GM19468 (cell line): Measurements from ENCODE around the gene SCARB1.

Experiments
- ATAC-seq: cut with Tn5 transposase; IDR thresholded peaks from one replicate; pipeline ENCODE4 v1.9.1; 2021; ENCODE audit warnings: mild to moderate bottlenecking, moderate library complexity, moderate number of reproducible peaks; ENCODE audit not compliant: unreplicated experiment; ENCODE audit errors: extremely low read depth

The SCARB1 gene

DNA sequence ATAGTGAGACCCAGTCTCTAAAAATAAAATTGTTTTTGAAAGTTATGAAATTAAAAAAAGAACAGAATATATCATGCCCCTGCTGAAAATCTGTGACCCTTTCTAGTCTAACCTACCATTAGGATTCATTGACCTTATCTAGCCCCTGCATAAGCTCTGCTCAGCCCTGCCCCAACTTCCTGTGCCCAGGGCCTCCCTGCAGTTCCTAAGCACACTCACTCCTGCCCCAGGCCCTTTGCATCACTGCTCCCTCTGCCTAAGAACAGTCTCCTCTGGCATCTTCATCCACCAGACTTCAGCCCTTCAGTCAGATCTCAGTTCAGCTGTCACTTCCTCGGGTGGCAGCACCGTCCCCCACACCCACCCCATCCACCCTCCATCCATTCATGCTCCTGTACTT is 55.4 kb downstream of the SCARB1 start:
- ATAC-seq, result no peak

DNA sequence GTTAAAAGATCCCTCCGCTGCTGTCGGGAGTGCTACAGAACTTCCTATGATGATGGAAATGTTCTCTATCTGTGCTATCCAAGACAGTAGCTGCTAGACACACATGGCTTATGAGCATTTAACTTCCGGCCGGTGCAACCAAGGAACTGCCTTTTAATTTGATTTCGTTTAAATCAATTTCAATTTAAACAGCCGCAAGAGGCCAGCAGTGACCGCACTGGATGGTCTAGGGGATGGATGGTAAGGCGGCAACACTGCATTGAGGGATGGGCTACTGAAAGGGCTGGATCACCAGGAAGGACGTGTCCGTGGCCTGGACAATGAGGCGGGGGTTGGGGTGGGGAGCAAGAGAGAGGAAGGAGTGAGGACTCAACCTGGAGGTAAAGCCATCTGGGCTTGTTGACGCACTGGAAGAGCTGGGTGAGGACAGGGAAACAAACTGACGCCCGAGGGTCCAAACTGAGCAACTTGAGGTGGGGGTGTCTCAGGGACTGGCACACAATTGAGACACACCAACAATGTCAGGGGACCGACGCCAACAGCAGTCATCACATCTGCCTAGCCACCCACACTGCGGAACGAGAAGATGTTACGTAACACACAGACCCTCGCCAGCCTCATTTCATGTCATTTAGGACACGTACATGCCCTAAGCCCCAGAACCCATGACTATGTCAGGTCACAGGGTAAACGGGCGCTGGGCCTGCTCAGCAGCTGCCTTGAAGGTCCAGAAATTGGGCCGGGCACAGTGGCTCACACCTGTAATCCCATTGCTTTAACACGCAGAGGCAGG is 57.6 kb downstream of the SCARB1 start:
- no peak for ATAC-seq

GRCh38 chr12:124805050-124805449 is 58.6 kb downstream of the SCARB1 start:
- ATAC-seq, result no peak

DNA sequence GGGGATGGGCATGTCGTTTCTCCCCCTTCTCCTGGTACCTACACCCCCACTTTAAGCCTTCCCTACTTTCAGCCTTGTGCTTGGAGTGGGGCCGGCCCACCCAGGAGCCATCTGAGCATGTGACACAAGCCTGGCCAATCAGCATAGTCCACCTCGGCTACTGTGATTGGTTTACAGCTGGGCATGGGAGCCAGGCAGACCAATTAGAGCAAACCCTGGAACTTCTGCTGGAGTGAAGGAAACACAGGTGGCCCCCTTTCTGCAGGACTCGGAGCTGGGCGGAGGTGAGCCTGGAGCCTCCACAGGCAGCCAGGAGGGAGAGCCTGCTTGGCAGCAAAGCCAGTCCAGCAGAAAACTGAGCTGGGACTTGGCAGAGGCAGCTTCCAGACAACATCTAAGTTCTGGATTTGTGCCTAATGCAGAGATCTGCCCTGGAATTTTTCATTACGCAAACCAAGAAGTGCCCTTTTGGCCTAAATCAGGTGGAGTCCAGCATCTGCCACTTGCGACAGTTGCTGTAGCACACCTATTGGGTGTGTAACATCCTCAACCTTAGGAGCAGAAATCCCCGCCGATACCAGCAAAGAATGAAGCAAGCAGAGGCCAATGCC is 59.5 kb downstream of the SCARB1 start:
- no peak for ATAC-seq

DNA sequence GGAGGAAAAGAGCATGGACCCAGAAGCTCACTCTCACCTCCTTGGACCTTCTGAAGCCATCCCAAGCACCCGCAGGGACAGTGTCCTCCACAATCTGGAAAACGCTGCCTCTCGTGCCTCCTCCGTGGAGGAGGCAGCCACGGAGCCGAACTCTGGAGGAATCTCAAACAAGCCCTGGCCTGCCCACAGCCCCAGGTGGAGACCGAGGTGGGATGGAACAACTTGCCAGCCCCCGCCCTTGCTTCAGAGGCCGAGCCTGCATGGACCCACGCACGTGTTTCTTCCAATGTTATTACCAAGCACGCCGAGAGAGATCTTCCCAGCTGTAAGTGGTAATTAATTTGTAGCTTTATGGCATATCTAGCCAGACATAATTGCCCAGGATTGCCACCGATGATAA is 61.3 kb downstream of the SCARB1 start:
- ATAC-seq, result no peak

DNA sequence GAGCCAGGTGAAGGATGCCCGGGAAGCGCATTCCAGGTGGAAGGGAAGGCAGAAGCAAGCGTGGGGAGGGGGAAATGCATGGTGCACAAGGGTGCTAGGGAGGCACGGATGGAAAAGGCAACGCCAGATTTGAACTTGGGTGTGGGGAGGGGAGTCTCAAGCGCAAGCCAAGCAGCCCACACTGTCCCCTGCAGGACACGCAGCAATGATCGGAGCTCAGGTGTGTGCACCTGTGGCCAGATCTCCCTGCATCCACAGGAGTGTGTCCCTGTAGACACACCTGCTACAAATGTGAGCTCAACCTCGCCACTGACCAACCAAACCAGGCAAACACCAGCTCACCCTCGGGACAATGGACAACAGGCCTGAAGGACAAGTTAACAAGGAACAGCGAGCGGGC is 63.2 kb downstream of the SCARB1 start:
- ATAC-seq, result no peak

- ATAC-seq, result no peak
Observed at GRCh38 chr12:124797321-124797720, 66.3 kb downstream of the SCARB1 start.

- no peak for ATAC-seq
Observed at GRCh38 chr12:124796303-124796960, 67.2 kb downstream of the SCARB1 start.

DNA sequence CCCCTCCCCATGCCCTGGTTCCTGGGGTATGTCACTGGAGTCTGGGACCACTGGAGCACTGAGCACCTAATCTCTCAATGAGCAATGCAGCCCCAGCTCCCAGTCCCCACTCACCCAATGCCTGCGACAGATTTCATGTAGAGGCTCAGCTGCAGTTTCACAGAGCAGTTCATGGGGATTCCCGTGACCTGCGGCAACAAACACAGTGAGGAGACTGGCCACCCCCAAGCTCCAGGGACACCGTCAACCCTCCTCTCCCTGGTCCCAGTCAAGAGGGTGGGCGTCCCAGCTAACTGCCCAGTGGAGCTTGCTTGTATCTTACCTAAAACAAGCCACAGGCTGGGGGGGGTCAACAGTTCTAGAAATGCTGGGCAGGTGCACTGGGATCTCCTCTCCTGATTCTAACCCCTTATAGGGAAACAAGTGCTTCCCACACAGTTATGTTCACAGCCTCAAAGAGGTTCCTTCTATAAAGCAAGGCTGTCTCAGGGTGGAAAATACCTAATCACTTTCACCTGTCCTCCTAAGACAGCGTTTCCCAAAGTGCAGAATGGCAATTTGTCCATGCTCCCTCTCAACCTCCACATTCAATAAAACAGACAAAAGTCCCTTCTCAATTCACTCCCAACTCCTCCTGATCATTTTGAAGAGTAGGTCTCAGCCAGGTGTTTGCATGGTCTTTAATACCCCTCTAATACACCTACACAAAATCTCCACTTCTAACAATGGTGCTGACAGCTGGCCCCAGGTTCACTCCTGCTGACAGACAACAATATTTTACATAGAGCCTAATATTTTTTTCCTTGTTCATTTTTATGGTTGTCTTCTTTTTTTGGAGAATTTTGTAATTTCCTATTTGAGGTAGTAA is 68.3 kb downstream of the SCARB1 start:
- no peak for ATAC-seq

- no peak for ATAC-seq
Observed at GRCh38 chr12:124792961-124793441, 70.7 kb downstream of the SCARB1 start.

- no peak for ATAC-seq
Observed at GRCh38 chr12:124792156-124792555, 71.5 kb downstream of the SCARB1 start.

DNA sequence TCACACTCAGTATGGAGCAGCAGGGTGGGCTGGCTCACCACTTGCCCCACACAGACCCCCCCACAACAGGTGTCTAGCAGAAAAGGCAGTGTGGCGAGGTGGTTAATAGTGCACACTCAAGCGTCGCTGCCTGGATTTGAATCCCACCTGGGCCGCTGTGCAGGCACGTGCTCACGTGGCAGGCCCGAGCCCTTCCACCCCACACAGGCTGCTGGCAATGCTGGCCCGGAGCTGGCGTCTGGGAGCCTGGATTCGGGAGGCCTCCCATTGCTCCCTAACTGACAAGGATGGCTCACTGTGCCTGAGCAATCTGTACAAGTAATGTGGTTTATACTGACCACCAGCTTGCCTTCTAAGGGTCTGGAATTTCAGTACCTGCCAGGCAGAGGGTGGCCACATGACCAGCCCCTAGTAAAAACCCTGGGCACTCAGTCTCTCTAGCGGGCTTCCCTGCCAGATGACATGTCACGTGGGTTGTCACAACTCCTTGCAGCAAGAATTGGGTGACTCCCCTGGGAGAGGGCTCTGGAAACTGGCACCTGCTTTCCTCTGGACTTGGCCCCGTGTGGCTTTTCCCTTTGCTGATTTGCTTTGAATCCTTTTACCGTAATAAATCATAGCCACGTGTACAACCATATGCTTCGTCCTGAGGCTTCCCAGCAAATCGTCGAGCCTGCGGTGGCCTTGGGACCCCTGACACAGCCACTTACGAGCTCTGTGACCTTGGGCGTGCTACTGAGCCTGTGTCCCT is 72.8 kb downstream of the SCARB1 start:
- no peak for ATAC-seq

- ATAC-seq, result no peak
Observed at GRCh38 chr12:124788936-124789555, 74.6 kb downstream of the SCARB1 start.

DNA sequence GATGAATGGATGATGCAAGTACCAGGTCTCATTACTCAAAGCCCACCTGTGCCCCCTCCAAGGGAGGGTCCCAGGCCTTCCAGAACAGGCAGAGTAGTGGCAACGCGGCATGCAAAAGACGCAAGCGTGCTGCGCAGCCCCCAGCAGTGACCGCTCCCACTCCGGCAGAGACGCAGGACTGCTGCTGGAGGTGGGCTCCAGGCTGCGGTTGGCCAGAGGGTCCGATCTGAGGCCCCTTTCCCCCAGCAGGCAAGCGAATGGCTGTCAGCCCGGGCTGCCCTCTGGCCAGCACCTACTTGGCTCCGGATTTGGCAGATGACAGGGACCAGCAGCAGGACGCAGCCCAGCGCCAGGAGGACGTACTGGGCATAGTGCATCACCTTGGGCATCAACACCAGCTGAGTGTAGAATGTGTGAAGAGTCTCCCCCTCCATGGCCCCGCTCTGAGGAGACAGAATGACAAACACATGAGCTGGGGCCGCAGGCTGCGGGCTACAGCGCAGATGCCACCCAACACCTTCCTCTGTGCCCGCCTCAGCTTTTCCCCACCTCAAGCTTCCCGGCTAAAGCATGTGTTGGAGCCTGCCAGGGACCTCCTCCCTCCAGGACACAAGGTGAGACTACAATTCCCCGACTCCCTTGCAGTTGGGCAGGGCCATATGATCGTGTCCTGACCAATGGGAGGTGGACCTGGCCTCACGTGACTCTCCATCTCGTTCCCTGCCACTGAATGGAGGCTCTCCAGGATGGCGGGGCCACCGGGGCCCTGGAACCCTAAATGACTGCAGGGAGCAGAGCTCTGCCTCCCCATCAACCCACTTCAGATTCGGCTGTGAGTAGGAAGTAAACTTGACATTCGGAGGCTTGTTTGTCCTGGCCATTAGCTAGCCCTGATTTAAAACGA is 77.4 kb downstream of the SCARB1 start:
- no peak for ATAC-seq

DNA sequence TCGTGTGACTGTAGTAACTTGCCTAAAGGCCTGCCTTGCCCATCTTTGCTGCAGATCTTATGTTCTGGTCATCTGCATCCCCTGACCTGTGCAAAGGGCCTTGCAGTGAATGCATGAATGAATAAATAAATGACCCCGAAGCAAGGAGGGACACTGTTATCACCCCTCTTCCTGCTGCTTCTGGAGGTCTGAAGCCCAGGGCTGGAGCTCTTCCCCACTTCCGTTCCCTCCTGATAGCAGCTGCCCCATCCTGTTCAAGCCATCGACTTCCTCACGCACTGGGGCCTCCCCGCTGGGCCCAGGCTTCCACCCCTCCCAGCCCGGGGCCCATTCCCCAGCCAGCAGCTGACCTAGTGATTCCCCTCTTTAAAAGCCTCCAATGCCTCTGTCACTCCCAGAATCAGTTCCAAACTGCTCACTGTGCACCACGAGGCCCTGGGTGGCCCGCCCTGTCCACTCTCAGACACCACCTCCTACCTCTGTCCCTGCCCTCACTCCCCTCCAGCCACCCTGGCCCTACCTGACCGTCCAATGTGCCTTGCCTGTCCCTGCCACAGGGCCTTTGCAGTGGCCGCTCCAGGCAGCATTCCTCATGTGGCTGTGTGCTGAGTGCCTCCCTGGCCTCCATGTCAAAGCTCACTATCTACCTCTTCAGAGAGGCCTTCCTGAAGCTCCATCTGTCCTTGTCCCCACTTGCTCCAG is 78.6 kb downstream of the SCARB1 start:
- ATAC-seq, result no peak

GRCh38 chr12:124783087-124783486 is 80.6 kb downstream of the SCARB1 start:
- no peak for ATAC-seq

- no peak for ATAC-seq
Observed at GRCh38 chr12:124782132-124782531, 81.5 kb downstream of the SCARB1 start.
